MM.1S (cell line): ENCODE data around the gene ARFIP1.

ENCODE experiments used
- CTCF ChIP-seq: fragments of 300-600 bp; sonication (generic); IDR thresholded peaks from 2 replicates; pipeline ENCODE4 v1.5.1; 2016; ENCODE audit warnings: antibody characterized with exemption, low read length, mixed read lengths
- EZH2 ChIP-seq: fragments of 300-600 bp; sonication (generic); optimal IDR thresholded peaks from 2 replicates; pipeline ENCODE3; 2017; ENCODE audit warnings: low read depth, mild to moderate bottlenecking, antibody characterized with exemption, low read length, mixed read lengths
- EZH2phosphoT487 ChIP-seq: fragments of 300-600 bp; sonication (generic); IDR thresholded peaks from 2 replicates; pipeline ENCODE4 v1.6.1; 2018; ENCODE audit warnings: antibody characterized with exemption, low read length

- TF ChIP-seq CTCF, result no peak
- no peak for TF ChIP-seq EZH2
- no peak for TF ChIP-seq EZH2phosphoT487
Observed at GRCh38 chr4:152864361-152864760, 84.6 kb downstream of the ARFIP1 start.
